Central memory CD4-positive, alpha-beta T cell (primary cell): ENCODE measurements around the gene HTR2C.
"Not testable (repeated sequence)": the region's sequence is repeated elsewhere in the genome, so short reads cannot be mapped to it uniquely, and the experiment has no call there.

ENCODE experiments used
- DNase-seq: peaks from one replicate; pipeline ENCODE4 v3.0.0; 2022
- total RNA-seq, 3 experiments: gene quantifications; one replicate each; lab custom pipeline; 2026; lab: John Stamatoyannopoulos, UW

The HTR2C gene
- 0 reads per million in 3 experiments for total RNA-seq

DNA sequence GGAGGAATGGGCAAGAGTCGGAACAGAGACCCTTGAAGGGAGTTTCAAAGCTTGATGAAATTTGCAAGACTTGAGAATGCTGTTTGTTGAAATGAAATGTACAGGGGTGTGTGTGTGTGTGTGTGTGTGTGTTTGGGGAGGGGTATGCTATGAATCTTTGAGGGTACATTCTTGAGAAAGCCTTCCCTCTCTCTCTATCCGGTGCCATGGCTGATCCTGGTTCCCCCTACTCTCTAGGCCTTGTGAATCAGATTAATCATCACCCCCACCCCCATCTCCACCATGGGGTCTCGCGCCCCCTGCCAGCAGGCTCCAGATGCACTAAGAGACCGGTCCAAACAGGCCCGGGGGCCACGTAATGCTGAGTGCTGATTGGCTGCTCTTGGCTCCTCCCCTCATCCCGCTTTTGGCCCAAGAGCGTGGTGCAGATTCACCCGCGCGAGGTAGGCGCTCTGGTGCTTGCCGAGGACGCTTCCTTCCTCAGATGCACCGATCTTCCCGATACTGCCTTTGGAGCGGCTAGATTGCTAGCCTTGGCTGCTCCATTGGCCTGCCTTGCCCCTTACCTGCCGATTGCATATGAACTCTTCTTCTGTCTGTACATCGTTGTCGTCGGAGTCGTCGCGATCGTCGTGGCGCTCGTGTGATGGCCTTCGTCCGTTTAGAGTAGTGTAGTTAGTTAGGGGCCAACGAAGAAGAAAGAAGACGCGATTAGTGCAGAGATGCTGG, at the start of gene HTR2C:
HTR2C (plus strand) TSS at position 441 of the 729 bp plus-strand sequence. CDS start 142,851 bp downstream, outside the sequence.
- DNase-seq, result no peak

DNA sequence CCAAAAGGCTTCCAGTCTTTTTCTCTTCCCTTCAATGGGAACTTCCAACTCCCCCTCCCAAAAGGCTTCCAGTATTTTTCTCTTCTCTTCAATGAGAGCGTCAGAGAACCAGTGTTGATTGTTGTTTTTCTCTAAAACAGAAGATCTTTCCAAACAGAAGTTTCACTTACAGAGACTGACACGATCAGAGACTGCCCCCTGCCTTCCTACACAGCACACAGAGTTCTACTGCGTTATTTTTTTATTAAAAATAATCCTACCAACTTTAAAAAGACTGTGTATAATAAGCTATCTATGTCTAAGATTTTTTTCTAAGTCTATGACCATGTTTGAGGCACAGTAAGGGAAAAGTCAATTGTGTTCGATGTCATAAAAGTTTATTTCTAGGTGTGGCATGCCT, 3.5 kb upstream of the HTR2C start:
- no peak for DNase-seq

DNA sequence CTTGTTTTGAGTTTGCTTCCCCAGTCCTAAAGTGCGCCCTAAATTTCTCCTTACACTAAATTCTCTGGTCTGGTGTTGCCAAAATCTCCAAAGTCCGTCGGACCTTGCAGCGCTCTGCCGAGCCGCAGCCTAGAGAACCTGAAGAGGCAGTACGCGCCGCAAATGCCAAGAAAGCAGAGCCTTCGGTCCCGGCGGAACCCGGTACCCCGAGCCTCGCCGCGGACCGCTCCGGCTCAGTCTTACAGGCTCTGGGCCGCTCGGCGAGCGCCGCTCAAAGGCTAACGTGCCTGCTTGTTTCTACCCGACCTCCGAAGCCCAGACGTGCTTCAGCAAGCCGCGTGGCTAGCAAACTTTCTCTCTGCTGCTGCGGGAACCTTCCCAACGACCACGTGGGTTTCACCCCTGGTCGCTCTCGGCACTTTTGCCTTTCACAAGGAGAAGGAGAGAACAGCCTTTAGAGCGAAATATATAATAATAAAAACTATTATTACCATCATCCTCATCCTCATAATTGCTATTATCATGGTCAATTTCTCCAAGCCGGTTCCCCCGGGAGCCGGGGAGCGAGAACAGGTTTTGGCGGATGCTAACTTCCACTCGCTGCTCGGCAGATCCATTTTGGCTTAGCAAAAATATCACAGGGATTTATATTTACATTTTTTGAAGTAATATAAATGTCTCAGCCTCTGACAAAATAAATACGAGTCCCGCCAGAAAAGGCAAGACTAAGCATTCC, 2.2 kb upstream of the HTR2C start:
- DNase-seq, result no peak

DNA sequence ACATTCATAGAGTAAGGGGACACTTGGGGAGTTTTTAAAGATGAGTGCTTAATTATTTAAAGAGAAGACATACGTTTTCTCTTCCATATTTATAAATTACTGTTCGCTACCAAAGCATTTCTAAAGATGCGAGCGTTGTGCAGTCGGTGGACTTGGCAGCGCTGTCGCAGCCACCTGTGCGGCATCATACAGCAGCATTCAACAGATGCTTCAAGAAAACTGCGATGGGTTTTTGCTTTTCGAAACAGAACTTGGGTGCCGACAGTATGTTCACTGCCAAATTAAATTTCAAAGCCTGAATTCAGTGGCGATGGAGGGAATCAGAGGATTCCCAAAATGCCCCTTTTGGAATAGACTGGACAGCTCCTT, 1.6 kb upstream of the HTR2C start:
- no peak for DNase-seq

- DNase-seq, result no peak
These were observed 1.0 kb upstream of the HTR2C start for GRCh38 chrX:114582698-114583395.

DNA sequence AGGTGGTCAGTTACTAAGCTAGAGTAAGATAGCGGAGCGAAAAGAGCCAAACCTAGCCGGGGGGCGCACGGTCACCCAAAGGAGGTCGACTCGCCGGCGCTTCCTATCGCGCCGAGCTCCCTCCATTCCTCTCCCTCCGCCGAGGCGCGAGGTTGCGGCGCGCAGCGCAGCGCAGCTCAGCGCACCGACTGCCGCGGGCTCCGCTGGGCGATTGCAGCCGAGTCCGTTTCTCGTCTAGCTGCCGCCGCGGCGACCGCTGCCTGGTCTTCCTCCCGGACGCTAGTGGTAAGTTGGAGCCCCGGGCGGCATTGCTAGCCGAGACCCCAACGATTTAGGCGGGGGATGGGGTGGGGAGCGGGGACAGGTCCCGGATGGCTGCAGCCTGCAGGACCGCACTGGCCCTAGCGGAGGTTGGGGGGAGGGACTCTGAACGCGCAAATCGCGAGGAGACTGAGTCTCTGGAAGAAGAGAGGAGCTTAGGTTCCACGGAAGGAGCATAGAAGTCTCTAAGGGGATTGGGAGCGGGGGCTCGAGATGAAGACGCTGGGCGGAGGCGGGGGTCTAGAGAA, 573 bp downstream of the HTR2C start:
- DNase-seq, result no peak

- no peak for DNase-seq
These were observed 1.3 kb downstream of the HTR2C start for GRCh38 chrX:114584983-114585842.

DNA sequence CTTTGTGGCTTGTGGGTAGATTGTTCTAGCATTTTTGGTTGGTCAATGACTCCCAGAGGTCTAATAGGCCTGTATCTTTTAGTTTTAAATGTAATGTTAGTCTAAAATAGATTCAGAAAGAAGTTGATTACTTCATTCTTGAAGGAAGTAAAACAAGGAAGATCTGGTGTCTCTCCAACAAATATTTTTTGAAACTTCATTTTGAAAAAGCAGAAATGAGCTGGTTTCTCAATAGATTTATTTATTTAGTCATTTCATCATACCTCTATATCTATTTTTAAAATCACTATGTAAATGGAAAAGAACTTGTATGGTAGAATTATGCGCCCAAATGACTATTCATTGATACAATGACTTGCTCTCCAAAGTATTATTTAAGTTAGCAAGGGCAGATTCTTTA, 7.2 kb downstream of the HTR2C start:
- no peak for DNase-seq

- no peak for DNase-seq
These were observed 15.4 kb downstream of the HTR2C start for GRCh38 chrX:114599305-114599704.

GRCh38 chrX:114599911-114600310, 16.0 kb downstream of the HTR2C start:
- DNase-seq, result no peak

DNA sequence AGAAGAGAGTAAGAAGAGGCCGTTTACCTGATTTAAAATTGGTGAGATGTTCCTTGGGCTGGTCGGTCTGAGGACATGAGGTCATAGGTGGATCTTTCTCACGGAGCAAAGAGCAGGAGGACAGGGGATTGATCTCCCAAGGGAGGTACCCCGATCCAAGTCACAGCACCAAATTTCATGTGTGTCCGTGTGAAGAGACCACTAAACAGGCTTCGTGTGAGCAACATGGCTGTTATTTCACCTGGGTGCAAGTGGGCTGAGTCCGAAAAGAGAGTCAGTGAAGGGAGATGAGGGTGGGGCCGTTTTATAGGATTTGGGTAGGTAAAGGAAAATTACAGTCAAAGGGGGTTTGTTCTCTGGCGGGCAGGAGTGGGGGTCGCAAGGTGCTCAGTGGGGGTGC, 22.7 kb downstream of the HTR2C start:
- not testable (repeated sequence) for DNase-seq

DNA sequence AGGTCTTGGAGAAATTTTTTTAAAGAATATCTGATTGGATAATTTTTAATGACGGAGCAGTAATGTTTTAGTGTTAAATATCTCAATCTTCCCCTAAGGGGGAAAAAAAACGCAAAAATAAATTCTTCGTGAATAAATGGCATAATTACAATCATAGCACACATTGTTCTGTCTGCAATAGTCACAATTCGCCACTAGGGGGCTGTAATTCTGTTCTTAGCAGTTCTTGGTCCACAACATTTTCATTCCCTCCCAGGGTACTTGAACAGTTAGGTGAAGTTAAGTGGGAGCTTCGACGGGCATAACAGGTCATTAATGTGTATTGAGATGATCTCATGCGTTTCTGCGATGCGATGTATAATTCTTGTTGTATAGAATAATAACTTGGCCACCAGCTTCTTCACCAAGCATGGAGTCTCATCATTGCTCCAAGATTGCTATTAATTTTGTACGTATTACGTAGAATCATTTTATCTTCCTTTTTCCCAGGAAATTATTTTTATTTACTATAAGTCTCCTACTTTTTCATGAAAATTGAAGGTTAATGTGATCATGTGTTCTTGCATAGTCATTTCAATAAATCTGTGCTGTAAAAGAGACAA, 27.2 kb downstream of the HTR2C start:
- peak; percentile 16 for DNase-seq

DNA sequence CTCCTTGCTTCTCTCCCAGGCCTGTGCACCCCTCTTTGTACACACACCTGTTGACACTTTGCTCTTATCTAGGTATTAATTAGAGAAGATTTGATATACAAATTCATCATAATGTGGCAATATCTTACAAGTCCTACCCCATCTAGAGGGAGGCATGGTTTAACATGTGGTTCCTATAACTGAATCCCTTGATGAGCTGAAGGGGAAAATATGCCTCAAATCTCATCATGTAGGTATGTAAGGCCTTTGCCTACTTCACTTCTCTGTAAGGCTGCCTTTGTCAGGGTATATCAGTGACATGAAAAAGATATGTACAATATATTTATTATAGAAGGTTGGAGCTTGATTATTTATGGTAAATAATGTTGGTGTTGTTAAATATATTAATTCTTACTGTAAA, 31.9 kb downstream of the HTR2C start:
- no peak for DNase-seq

DNA sequence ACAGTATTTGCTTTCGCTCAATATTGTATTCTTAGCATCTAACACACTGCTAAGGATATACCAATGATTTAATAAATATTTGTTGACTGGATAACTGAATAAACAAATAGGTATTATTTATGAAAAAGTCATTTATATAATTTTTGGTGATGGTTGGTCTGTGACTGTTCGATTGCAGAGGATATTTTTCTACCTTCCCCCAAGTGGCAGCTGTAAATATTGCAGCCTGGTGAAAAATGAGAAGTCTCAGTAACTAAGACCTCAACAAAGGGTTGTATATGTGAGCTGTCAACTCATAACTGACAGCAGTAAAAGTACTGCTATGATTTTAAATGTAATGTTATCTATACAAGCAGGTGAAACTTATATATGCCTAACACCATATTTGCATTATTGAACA, 36.0 kb downstream of the HTR2C start:
- no peak for DNase-seq

DNA sequence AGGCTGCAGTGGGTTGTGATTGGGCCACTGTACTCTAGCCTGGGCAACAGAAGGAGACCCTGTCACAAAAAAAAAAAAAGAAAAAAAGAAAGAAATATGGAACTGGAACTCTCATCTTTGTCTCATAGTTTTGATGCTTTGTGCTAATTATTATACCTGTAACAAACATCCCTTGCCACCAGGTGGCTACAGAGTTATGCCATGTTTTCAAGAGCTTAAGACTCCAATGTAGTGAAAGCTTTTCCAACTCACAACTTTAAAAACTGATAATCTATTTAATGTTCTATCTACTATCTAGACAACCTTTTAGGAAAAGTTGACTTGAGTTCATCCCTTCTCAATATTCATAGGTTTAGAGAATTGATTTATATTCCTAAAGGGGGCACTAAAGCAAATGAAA, 42.4 kb downstream of the HTR2C start:
- DNase-seq, result no peak

GRCh38 chrX:114635986-114636385, 52.1 kb downstream of the HTR2C start:
- no peak for DNase-seq

- no peak for DNase-seq
These were observed 66.5 kb downstream of the HTR2C start for GRCh38 chrX:114650351-114650750.

GRCh38 chrX:114675365-114675764, 91.5 kb downstream of the HTR2C start:
- no peak for DNase-seq

DNA sequence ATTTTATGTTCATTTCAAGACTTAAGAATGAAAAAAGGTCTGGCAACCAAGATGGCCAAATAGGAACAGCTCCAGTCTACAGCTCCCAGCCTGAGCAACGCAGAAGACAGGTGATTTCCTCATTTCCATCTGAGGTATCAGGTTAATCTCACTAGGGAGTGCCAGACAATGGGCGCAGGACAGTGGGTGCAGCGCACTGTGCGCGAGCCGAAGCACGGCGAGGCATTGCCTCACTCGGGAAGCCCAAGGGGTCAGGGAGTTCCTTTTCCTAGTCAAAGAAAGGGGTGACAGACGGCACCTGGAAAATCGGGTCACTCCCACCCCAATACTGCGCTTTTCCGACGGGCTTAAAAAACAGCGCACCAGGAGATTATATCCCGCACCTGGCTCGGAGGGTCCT, 116.6 kb downstream of the HTR2C start:
- not testable (repeated sequence) for DNase-seq

DNA sequence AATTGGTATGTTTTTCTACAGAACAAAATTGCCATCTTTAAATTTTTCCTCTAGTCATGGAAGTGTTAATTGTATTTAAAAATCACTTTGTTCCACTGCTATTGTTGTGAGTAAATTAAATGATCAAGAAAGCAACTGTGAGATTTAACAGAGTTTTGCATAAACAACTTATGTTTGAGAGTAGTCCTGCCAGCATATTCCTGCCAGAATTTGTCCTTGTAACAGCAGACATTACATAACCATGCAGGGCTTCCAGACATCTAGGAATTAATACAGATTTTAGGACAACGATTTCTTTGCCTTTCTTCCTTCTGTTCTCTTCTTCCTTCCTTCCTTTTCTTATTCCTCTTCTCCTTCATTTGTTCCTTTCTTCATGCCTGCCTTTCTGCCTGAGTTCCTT, 125.5 kb downstream of the HTR2C start:
- DNase-seq, result no peak

DNA sequence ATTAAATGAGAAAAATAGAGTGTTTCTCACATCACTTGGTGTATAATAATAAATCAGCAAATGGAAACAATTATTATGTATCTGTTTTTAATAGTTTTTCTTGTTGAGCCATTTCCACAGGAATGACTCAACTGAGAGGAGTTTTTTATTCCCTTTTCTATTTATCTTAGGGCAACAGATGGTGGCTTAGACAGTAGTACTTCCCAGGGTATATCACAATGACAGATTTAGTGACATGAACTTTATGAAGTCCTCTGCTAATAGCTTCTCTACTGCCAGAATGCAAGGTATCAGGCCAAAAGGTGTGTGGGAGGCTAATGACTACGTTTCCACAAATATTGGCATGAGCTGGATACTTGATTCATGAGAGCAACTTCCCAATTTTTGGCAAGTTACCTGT, 126.7 kb downstream of the HTR2C start:
- DNase-seq, result no peak

DNA sequence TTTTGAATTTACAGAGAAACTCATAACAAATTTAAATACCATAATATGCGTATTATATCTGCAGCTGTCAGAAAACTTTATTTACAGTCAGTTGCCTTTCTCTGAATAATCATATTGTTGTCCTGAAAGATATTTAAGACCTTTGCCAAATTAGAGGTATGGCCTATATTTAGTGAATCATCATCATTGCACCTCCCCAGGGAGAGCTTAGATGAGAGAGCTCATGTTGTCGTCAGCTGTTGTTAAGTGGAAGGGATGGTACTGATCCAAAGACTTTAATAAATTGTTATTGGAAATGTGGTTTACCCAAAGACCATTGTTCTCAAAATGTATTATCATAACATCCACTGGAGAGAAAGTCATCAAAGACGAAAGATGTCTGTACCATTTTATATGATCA, 128.6 kb downstream of the HTR2C start:
- no peak for DNase-seq
